GM12891 (cell line): ENCODE data around the gene ZBTB16.

ENCODE experiments used
- DNase-seq: peaks from one replicate; pipeline ENCODE4 v3.0.0; 2011; ENCODE audit warnings: low spot score; ENCODE audit not compliant: insufficient read length
- FAIRE-seq: peaks from 2 replicates; lab custom pipeline; 2011; peaks lifted over from hg19 to GRCh38; lab: Jason Lieb, UNC
- PAX5 ChIP-seq: IDR thresholded peaks from 2 replicates; pipeline ENCODE4 v1.6.1; 2011; ENCODE audit warnings: low read length, moderate library complexity, mild to moderate bottlenecking; ENCODE audit not compliant: insufficient read depth, severe bottlenecking
- POLR2A ChIP-seq: IDR thresholded peaks from 2 replicates; pipeline ENCODE4 v1.6.1; 2011; ENCODE audit warnings: low read depth, low read length, control low read depth
- POLR2AphosphoS5 ChIP-seq: IDR thresholded peaks from 2 replicates; pipeline ENCODE4 v1.6.1; 2011; ENCODE audit warnings: low read depth, low read length, control low read depth
- POU2F2 ChIP-seq: IDR thresholded peaks from 2 replicates; pipeline ENCODE4 v1.6.1; 2011; ENCODE audit warnings: low read depth, mild to moderate bottlenecking, control low read depth, low read length, moderate library complexity
- SPI1 ChIP-seq: IDR thresholded peaks from 2 replicates; pipeline ENCODE4 v1.6.1; 2011; ENCODE audit warnings: low read depth, low read length, control low read depth
- TAF1 ChIP-seq: IDR thresholded peaks from 2 replicates; pipeline ENCODE4 v1.6.1; 2011; ENCODE audit warnings: low read depth, low read length, control low read depth

Gene ZBTB16

DNA sequence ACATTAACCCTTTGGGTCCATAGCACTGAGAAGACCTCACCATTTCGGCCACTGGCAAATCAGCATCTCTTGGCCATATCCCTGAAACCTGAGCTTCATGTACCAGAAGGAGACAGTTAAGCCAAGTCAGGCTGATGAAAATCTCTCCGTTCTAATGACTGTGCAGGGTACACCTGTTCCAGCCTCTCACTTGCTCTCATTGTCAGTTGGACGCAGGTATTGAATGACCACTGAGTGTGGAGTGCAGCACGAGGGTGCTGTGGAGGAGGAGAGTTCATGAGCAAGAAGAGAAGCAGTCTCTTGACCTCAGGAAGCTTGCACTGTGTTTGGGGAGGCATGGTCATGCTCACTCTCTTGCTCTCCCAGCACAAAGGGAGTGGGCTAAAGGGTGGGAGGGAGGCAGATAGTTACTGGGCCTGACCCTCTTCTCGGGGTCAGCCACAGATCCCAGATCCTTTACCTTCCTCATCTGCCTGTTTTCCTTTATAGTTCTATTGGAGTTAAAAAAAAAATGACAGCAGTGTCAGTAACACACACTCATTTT is 65.2 kb downstream of the ZBTB16 start:
- TF ChIP-seq POU2F2 (no peak), POLR2AphosphoS5 (no peak), SPI1 (no peak), TAF1 (no peak), PAX5 (no peak), POLR2A (no peak)
- no peak for FAIRE-seq

GRCh38 chr11:114125531-114125930 is 66.0 kb downstream of the ZBTB16 start:
- DNase-seq (no peak), FAIRE-seq (no peak)
- TF ChIP-seq SPI1, result no peak
- TF ChIP-seq POU2F2, result no peak
- TF ChIP-seq POLR2AphosphoS5, result no peak
- TF ChIP-seq PAX5, result no peak
- TF ChIP-seq TAF1, result no peak
- TF ChIP-seq POLR2A, result no peak

More for the DNA sequence above, 65.2 kb downstream of the ZBTB16 start:
- DNase-seq, result no peak

DNA sequence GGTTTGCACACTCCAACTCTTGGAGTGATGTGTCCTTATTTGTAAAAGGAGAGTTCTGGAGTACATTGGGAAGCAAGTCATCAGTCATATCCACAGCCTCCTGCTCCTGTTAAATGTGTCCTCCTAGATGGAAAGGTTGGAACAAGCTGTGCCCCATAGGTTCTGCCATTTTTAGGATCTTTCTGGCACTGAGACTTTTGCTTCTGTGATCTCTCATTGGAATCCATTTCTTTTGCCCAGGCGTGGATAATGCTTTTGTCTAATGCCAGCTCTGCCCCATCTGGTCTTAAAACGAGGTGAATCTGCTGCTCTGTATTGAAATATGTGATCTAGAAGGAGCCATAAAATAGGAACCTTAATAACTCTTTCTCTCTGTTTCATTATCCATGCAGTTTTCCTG is 66.4 kb downstream of the ZBTB16 start:
- FAIRE-seq (no peak), DNase-seq (no peak)
- no peak for TF ChIP-seq POU2F2
- TF ChIP-seq TAF1, result no peak
- no peak for TF ChIP-seq SPI1
- TF ChIP-seq POLR2AphosphoS5, result no peak
- no peak for TF ChIP-seq PAX5
- TF ChIP-seq POLR2A, result no peak

- DNase-seq (no peak), FAIRE-seq (no peak)
- no peak for TF ChIP-seq POLR2A
Observed at GRCh38 chr11:114128399-114128798, 68.9 kb downstream of the ZBTB16 start.

DNA sequence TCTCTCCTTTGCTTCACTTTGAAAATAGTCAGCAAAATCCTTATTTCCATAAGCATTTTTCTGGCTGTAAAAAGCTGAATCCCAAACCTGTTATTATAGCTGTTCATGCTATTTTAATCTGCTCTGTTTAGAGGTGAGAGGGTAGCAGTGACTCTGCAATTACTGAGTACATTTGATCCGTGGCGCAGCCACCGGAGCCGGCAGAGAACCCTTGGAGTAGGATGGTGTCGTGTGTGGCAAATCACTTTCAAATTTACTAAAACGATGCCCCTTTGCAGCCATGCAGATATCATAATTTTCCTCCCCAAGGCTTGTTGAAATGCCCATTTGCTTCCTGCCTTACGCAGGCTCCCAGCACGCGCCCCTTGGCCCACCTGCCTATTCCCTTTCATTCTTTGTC is 69.6 kb downstream of the ZBTB16 start:
- TF ChIP-seq SPI1 (no peak), TAF1 (no peak), PAX5 (no peak), POLR2AphosphoS5 (no peak), POLR2A (no peak), POU2F2 (no peak)
- no peak for FAIRE-seq
- DNase-seq, result no peak

DNA sequence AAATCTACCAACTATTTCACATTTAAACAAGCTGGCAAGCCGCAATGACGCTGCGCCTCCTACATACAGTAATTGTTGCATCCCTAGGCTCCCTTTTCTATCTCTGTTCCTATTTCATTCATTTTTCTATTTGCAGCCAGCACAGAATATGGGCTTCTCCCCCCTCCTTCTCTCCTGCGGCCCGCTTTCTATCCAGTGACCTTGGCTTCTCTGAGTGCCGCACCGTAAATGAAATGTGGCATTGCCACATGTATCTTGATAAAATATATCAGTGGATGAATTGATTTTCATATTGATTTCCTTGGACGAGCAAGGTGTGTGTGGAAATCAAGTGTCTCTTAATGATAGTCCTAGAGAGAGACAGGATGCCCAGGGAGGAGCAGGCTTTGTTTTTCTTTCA is 70.2 kb downstream of the ZBTB16 start:
- FAIRE-seq (no peak), DNase-seq (no peak)
- TF ChIP-seq SPI1 (no peak), POLR2AphosphoS5 (no peak), POLR2A (no peak), POU2F2 (no peak), PAX5 (no peak), TAF1 (no peak)

DNA sequence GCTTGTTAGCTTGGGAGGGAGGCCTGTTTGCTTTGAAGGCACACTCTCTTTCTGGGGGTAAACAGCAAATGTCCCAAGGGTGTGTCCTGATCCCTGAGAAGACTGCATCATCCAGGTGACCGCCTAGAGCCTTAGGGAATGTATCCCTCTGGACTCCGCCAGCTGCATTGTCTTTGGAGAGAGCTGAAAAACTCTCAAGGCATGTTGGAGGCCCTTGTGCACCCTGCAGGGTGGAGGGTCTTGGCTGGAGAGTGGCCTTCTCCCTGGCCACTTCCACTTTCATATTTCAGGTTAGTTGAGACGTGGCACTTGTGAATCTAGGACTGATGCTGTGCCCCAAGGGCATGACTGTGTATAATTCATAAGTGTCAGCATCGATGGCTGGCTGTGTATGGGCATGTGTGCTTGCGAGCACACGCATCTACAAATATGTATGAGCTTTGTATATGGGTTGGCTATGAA is 70.6 kb downstream of the ZBTB16 start:
- DNase-seq, result no peak
- FAIRE-seq, result no peak
- TF ChIP-seq POLR2AphosphoS5, result no peak
- TF ChIP-seq PAX5, result no peak
- no peak for TF ChIP-seq TAF1
- TF ChIP-seq POU2F2, result no peak
- TF ChIP-seq POLR2A, result no peak

GRCh38 chr11:114130629-114131277 is 71.2 kb downstream of the ZBTB16 start:
- TF ChIP-seq SPI1, result no peak
- no peak for TF ChIP-seq PAX5
- no peak for TF ChIP-seq POLR2AphosphoS5
- no peak for TF ChIP-seq POU2F2
- no peak for TF ChIP-seq POLR2A
- no peak for TF ChIP-seq TAF1
- no peak for DNase-seq
- no peak for FAIRE-seq

DNA sequence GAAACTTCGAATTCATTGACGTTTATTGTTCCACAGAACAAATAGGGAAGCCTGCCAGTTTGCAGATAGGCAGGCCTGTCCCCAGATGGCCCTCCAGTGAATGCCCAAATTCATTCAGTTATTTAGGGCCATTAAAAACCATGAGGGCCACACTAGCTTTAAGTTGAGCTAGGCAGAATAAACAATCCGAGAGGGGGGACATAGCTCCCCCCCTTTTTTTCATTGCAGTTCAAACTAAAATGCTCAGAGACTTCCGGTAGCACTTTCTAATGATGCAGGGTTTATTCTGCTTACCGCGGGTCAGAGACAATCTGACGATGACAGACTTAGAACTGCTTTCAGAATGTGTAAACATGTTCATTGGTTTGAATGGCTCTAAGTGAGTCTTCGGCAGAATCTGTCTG is 72.0 kb downstream of the ZBTB16 start:
- DNase-seq (no peak), FAIRE-seq (no peak)
- no peak for TF ChIP-seq SPI1
- TF ChIP-seq POLR2A, result no peak
- TF ChIP-seq PAX5, result no peak
- TF ChIP-seq POU2F2, result no peak
- TF ChIP-seq TAF1, result no peak
- no peak for TF ChIP-seq POLR2AphosphoS5

DNA sequence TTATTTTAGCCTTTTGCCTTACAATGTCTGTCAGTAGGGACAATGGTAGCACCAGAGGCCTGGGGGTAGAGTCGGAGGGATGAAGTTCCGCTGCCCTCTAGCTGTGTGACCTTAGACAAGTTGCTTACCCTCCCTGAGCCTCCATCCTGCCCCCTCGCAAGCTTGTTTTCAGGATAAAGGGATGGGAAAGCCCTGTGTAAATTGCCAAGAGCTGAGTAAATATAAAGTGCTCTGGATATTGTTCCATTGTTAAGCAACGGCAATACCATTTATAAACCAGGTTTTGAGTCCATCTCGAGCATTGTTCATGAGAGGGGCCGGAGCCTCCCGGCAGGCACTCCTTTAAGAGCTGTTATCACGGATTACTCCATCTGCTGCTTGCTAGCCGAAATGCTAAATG is 72.9 kb downstream of the ZBTB16 start:
- TF ChIP-seq POU2F2 (no peak), TAF1 (no peak), PAX5 (no peak), POLR2A (no peak), POLR2AphosphoS5 (no peak), SPI1 (no peak)
- no peak for DNase-seq
- no peak for FAIRE-seq
